HG02943 (cell line): Measurements from ENCODE around the gene NGF.

Experiments
- ATAC-seq: cut with Tn5 transposase; IDR thresholded peaks from one replicate; pipeline ENCODE4 v1.9.1; 2021; ENCODE audit warnings: mild to moderate bottlenecking, low read depth, moderate library complexity; ENCODE audit not compliant: unreplicated experiment

Gene NGF

GRCh38 chr1:115337276-115337632, 795 bp downstream of the NGF start:
- ATAC-seq = no peak

GRCh38 chr1:115336741-115337140, 1.3 kb downstream of the NGF start:
- no peak for ATAC-seq

- ATAC-seq = no peak
Observed at GRCh38 chr1:115332813-115333608, 5.0 kb downstream of the NGF start.

GRCh38 chr1:115331558-115332331, 6.3 kb downstream of the NGF start:
- no peak for ATAC-seq

- ATAC-seq = no peak
Observed at GRCh38 chr1:115330480-115331013, 7.5 kb downstream of the NGF start.

GRCh38 chr1:115329965-115330364, 8.1 kb downstream of the NGF start:
- ATAC-seq = no peak

- no peak for ATAC-seq
Observed at GRCh38 chr1:115327270-115327669, 10.8 kb downstream of the NGF start.

- ATAC-seq = no peak
Observed at GRCh38 chr1:115326419-115326818, 11.6 kb downstream of the NGF start.

GRCh38 chr1:115325874-115326273, 12.2 kb downstream of the NGF start:
- ATAC-seq = no peak

- ATAC-seq = no peak
Observed at GRCh38 chr1:115324649-115325420, 13.2 kb downstream of the NGF start.

- no peak for ATAC-seq
Observed at GRCh38 chr1:115323366-115324004, 14.6 kb downstream of the NGF start.

GRCh38 chr1:115322631-115323030, 15.4 kb downstream of the NGF start:
- no peak for ATAC-seq

- ATAC-seq = no peak
Observed at GRCh38 chr1:115320377-115320776, 17.7 kb downstream of the NGF start.

GRCh38 chr1:115319706-115320105, 18.3 kb downstream of the NGF start:
- no peak for ATAC-seq

GRCh38 chr1:115317101-115318012, 20.7 kb downstream of the NGF start:
- no peak for ATAC-seq

- no peak for ATAC-seq
Observed at GRCh38 chr1:115314765-115315164, 23.3 kb downstream of the NGF start.

GRCh38 chr1:115314092-115314491, 24.0 kb downstream of the NGF start:
- no peak for ATAC-seq

- no peak for ATAC-seq
Observed at GRCh38 chr1:115313182-115313581, 24.9 kb downstream of the NGF start.

GRCh38 chr1:115312742-115313141, 25.3 kb downstream of the NGF start:
- ATAC-seq = no peak
